ENCODE measurements around the gene MYO9A.

DNA sequence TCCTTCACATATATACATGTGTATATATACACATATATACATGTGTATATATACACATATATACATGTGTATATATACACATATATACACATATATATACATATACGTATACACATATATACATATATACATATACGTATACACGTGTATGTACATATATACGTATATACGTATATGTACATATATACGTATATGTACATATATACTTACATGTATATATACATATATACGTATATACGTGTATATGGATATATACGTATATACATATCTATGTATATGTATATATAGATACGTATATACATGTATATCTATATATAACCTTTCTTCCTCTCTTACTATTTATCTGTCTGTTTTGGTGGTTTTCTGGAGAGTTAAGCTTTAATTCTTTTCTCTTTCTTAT is 192.8 kb downstream of the MYO9A start:
- TF ChIP-seq POLR2A (IDR thresholded peaks at IDR 0.05; ENCODE audit: low read length): no peak
- TF ChIP-seq GATA1 (IDR thresholded peaks at IDR 0.05; ENCODE audit: low read depth, low read length): no peak
